Medulla oblongata (tissue), 1 donor: ENCODE data around the gene TMEM178B.
A peak's percentile ranks its signal among the peaks of the same experiment; 100 is the strongest.
"Not testable (repeated sequence)": the region's sequence is repeated elsewhere in the genome, so short reads cannot be mapped to it uniquely, and the experiment has no call there.

ENCODE experiments used
- DNase-seq: peaks from one replicate; pipeline ENCODE4 v3.0.0-alpha.2; 2015; ENCODE audit errors: extremely low spot score

The TMEM178B gene

DNA sequence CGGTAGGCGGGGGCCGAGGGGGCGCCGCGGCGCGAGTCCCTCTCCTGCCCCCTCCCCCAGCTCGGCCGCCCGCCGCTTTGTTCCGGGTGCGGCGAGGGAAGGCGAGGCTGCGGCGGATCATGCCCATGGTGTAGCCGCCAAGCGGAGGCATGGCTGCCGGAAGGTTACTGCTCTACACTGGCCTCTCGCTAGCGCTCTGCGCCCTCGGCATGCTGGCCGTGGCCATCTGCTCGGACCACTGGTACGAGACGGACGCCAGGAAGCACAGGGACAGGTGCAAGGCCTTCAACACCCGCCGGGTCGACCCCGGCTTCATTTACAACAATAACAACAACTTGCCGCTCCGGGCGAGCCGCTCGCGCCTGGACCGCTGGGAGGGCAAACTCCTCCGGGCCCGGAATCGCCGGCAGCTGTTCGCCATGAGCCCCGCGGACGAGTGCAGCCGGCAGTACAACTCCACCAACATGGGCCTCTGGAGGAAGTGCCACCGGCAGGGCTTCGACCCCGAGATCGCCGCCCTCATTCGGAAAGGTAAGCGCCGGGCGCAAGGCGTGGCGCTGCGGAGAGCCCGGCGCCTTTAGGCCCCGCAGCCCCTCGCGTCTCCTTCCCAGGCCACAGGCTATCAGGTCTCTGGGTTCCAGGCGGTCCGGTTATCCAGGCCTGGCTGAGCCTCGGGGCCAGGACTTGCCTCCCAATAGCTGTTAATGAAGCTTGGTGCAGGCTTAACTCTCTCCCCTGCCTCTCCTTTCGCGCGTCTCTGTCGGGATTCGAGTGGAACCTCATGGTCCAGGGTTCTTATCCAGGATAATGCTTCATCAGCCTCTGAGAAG lies 513 bp downstream of the TMEM178B start:
- DNase-seq: peak; percentile 32

DNA sequence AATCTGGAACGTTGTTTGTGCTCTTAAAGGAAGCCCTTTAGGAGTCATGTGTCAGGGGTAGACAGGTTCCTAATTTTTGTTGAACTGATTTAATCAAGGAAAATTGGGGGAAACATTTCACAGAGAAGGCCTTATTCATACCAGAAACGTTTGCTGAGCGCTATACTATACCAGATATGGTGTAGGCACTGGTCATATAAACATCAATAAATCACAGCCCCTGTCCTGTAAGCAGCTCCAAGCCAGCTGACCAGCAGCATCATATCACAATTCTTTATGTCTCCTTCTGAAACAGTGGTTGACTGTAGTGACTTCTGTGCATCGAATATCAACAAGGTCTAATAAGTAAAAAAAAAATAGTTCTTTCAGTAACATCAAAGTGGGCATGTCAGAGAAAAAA lies 1.1 kb downstream of the TMEM178B start:
- no peak for DNase-seq

DNA sequence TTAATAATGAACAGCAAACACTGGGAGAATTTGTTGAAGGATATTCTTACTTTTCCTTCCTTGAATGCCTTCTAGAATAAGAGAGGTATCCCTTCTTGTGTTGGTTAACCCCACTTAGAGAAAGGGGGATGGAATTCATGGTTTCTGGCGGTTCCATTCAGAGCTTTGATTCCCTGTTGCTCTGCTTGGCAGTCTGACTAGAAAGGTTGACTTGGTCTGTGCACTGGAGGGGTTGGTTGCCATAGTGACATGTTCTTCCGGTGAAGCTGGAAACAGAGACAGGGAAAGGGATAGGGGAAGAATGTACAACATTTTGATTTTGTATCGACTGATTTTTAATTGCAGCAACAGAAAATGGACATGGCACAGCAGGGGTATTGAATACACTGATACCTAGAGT lies 2.5 kb downstream of the TMEM178B start:
- DNase-seq: peak; percentile 64

DNA sequence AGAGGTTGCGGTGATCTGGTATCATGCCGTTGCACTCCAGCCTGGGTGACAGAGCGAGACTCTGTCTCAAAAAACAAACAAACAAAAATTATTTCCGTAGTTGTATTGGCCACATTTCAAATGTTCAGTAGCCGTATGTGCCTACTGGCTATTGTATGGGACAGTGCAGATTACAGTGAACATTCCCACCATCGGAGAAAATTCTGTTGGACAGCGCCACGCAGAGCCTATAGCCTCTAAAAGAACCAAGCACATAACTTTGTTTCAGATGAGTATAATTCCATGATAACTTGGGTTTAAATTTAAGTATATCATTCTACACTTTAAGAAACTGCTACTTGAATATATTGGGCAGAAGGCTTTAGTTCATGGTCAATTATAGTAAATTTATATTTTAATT lies 5.4 kb downstream of the TMEM178B start:
- DNase-seq: no peak

DNA sequence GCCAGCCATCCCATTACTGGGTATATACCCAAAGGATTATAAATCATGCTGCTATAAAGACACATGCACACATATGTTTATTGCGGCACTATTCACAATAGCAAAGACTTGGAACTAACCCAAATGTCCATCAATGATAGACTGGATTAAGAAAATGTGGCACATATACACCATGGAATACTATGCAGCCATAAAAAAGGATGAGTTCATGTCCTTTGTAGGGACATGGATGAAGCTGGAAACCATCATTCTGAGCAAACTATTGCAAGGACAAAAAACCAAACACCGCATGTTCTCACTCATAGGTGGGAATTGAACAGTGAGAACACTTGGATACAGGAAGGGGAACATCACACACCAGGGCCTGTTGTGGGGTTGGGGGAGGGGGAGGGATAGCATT lies 15.6 kb downstream of the TMEM178B start:
- not testable (repeated sequence) for DNase-seq

DNA sequence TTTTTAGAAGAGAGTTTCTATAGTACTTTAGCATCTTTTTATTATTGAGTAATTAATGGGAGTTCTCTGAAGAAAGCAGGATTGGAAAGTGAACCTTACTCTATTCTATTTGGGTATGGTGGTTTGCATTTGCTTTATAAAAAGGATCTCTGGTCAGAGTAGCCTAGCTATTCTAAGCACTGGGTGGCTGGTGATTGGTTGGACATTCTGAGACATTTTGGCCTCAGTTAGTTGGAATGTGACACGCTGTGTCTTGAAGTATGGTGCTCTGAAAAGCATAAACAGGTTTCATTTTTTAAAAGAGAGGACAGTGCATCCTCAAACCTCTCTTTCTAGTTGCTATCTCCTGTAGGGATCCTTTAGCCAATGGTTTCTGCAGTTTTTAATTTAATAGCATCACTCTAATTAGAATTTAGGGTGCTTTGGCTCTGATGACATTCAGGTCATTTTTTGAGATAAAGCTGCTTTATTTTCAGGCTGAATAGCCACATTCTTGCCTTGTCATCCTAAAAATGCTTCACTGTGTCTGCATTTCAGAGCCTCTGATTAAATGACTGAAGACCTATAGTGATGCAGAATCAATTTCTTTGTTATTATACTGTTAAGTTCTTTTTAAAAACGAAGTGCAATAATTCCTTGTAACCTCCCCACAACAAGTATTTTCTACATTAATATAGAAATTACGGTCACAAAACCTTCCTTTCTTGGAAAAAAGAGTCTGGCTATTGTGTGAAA lies 20.6 kb downstream of the TMEM178B start:
- peak; percentile 7 for DNase-seq

DNA sequence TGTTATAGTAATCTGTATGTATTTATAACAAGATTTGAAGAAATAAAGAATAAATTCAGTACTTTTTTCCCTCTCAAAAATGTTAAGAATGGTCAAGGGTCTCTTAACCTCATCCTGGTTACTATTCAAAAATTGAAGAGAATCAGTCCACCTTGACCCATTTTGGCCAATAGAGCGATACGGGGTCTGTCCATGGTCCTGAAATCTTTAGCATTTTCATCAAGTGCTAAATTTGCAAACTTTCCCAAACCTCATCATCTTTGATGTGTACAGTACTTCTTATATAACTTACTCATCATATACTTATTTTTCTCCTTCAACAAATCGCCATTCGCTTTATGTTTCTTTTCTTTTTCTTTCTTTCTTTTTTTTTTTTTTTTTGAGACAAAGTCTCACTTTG lies 23.6 kb downstream of the TMEM178B start:
- no peak for DNase-seq

DNA sequence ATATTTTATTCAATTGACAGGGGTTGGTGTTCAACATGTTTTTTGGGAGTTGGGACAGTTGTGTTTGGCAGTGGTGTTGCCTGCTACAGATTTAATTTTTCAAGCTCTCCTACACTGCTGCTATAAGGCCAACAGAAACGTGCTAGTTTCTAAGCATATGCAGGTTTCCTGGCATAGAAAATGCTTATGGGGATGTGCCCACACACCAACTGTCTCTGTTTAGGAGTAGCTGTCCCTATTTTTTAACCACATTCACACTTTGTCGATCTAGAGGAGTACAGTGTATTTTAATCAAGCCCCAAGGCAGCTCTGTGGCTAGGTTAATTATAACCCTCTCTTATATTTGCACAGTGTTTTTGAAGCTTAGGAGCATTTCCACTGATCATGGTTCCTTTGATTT lies 28.6 kb downstream of the TMEM178B start:
- DNase-seq: no peak

DNA sequence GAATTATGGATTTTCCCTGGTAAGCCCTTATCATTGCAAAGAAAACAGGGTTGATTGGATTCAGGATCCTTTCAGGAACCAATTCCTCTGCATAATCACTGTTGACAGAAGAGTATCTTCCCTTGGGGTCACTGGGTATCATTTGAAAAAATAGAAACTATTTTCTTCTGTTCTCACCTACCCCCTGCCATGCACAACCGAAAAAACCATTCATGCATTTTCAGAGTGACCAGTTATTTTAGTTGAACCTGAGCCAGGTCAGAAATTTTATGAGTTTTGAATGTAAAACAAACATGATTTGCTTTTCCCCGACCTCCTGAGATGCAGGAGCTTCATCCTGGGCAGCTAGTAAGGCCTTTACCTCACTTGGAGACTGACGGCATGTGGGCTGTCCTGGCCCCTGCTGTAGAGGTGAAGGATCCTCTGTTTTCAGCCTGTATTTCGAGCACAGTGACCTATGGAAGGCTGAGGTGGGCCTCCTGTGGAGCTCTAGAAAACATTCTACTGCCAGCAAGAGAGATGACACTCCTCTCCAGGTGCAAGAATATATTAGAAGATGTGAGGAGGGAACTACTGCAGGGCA lies 30.1 kb downstream of the TMEM178B start:
- no peak for DNase-seq

DNA sequence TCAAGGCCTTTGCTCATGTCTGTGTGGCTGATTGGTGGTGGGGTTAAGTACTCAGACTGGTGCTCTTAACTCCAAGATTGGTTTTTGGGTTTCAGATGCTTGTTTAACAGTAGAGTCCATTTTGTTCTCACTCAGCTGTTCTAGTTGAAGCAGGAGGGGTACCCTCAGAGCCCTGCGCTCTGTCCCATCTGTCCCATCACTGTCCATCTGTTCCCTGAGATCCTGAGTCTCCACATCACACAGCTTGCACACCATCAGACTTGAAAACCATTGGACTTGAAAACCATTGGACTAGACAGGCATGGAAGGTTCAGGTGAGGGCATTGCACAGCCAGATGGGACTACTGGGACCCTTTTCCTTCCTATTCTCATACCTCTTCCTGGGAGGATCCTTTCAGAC lies 39.3 kb downstream of the TMEM178B start:
- no peak for DNase-seq

DNA sequence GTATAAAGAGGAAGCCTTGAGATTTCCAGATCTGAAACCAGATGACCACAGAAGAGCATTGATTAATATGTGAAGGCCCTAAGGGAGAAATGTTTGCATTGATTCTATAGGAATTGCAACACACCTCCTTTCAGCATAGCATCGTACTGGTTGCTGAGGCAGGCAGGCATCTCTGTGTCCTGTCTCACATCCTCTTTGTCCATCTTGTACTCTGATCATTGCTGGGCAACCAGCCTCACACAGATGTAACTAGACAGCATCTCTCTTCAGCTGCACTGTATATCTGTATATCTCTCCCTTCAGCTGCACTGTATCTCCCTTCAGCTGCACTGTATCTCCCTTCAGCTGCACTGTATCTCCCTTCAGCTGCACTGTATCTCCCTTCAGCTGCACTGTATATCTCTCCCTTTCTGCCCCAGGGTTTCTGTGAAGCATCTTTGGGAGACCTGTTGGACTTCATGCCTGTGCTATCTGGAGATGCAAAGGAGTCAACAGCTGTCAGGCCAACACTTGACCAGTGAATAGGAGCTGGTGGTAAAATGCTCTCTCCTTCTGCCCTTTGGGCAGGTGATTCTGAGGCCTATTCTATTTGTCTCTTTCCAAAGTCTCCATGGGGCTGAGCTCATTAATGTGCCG lies 40.3 kb downstream of the TMEM178B start:
- no peak for DNase-seq

DNA sequence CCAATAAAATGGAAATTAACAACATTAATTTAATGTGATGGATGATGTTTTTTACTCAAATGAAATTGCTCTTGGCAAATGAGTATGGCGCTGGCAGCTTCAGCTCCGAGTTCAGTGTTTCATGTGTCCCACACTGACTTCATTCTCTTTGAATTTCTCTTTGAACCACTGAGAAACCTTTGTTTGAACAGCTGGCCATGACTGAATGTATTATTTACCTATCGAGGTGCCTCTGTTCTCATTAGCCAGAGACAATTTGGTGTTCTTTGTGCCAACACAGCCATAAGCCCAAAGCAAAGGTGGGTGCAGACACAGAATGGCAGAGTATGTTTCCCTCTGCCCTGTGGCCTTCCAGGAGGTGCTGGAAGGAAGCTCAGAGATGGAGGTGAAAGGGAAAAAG lies 42.1 kb downstream of the TMEM178B start:
- DNase-seq: peak; percentile 6

DNA sequence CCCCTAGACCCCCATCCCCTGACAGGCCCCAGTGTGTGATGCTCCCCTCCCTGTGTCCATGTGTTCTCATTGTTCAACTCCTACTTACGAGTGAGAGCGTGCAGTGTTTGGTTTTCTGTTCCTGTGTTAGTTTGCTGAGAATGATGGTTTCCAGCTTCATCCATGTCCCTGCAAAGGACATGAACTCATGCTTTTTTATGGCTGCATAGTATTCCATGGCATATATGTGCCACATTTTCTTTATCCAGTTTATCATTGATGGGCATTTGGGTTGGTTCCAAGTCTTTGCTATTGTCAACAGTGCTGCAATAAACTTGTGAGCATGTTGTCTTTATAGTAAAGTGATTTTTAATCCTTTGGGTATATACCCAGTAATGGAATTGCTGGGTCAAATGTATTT lies 42.8 kb downstream of the TMEM178B start:
- DNase-seq: not testable (repeated sequence)

DNA sequence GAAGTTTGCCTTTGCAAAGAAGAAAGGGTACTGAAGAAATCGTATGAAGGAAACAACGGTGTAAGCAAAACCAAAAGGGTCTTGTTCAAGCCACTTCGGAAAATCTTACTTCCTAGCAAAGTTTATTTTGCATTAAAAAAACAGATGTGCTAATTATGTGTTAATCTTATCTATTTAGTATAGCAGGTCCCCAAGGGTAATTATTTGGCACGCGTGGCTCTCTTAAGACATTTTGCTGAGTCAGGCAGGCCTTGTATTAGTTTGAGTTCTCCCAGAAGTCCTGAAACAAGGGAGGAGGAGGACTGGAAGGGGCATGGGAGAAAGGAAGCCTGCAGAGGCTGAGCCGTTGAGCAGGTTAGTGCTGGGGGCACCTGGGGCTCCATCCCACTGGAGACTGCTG lies 44.9 kb downstream of the TMEM178B start:
- DNase-seq: no peak

DNA sequence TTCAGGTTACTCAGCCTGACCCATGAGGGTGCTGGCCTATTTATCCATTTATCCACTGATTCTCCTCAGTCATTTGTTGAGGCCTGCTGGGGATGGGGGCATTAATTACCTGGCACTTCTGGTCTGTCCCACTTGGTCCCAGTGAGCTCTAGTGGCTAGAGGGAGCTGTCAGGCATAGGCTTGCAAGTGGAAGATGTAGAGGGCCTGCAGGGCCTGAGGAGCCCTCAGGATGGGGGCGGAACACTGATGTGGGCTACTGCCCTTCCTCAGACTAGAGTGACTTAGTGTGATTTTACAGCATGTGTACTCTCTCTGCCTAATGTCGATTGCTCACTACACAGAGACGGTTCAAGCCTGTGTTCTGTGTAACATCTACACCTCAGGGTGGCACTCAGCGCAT lies 45.3 kb downstream of the TMEM178B start:
- no peak for DNase-seq

DNA sequence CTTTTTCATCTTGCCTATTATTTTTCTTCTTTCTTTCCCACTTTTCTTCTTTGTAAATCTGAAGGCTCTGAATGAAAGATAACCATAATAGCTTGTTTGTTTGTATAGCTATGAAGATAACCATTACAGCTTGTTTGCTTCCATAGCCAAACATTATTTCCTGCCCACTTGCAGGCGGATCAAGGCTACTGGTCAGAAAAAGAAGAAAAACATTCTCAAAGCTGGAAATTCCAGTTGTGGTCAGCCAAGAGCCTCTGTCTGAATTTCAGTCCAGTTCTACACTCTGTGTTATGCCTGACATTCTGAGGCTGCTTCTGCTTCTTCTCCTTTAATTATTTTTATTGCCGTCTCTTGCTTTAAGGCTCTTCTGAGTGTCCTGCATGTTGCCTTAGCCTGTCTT lies 48.9 kb downstream of the TMEM178B start:
- no peak for DNase-seq

DNA sequence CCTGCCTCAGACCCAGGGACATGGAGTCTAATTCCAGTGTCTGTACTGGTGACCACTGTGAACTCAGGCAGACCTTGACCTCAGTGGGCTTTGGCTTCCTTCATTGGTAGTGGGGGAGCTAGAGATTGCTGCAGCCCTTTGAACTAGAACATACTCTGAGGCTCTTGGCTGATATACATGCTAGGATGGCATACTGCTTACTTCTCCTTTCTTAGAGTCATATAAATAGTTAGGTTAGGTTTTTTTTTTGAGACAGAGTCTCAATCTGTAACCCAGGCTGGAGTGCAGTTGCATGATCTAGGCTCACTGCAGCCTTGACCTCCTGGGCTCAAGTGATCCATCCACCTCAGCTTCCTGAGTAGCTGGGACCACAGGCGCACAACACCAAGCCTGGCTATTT lies 49.7 kb downstream of the TMEM178B start:
- DNase-seq: no peak

DNA sequence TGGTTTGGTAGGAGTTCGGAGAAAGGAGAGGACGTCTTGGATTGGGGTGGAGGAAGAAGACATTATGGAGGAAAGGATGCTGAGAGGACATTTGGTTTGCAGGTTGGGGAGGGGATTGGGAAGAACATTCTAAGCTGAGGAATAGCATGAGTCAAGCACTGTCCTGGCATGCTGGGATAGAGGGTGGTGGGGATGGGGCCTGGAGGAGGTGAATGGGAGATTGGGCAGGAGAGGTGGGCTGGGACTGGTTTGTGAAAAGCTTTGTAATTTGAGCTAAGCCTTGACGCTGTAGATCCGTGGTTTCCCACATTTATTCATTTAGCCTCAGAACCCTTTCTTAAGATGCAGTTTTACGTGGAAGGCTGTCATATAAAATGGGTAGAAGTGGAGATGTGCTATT lies 52.2 kb downstream of the TMEM178B start:
- DNase-seq: no peak

DNA sequence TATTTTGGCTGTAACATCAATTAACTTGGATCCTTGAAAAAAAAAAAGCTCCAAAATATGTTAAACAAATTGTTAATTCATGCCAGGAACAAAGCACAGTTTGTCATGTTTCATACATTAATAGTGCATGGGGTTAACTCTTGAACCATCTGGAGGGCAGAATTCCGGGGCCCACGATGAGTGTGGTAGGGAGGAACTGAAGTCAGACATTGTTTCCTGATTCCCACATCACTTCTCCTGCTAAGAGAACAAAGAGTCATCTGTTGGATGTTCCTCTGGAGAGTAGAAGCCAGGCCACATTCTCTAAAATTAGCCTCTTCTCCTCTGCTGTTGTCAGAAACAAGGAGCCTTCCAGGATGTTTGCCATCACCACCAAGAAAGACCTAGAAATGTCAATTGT lies 54.6 kb downstream of the TMEM178B start:
- DNase-seq: peak; percentile 56

DNA sequence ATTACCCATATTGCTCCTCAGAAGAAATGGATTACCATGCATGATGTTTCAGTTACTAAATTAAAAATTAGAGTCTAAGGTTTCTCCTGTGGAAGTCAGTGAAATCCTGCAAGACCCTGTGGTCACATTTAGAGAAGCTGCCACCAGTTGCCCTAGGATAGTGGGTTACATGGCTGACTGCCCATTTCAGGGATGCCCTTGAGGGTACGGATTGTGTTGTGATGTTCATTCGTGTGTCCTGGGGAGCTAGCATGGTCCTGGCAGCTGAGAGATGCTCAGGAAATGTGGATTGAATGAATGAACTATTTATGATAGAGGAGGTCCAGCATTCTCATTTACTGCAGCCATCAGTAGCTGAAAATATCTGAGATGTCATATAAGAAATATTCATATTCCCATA lies 55.1 kb downstream of the TMEM178B start:
- no peak for DNase-seq

DNA sequence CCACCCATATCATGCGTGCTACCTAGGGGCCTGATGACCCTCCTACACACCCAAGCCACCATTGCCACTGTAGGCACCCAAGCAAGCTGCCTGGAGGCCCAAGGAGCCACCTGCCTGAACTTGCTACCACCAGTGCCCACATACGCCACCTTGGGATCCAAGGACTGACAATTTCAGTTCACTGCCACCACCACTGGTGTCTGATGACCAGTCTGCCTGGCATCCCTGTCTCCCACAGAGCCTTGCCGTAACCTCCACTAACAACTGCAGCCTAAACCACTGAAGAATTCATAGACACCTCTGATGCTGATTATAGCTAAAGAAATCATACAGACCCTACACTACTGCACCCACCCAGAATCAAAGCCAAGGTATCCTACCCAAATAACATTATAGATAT lies 58.8 kb downstream of the TMEM178B start:
- DNase-seq: no peak

DNA sequence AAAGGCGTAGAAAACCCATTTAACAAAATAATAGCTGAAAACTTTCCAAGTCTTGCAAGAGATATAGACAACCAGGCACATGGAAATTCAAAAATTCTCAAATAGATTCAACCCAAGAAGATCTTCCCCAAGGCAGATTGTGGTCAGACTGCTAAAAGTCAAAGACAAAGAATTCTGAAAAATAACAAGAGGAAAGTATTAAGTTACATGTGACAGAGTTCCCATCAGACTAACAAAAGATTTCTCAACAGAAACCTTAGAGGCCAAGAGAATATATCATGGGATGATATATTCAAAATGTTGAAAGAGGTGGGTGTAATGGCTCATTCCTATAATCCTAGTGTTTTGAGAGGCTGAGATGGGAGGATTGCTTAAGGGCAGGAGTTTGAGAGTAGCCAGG lies 59.8 kb downstream of the TMEM178B start:
- no peak for DNase-seq

DNA sequence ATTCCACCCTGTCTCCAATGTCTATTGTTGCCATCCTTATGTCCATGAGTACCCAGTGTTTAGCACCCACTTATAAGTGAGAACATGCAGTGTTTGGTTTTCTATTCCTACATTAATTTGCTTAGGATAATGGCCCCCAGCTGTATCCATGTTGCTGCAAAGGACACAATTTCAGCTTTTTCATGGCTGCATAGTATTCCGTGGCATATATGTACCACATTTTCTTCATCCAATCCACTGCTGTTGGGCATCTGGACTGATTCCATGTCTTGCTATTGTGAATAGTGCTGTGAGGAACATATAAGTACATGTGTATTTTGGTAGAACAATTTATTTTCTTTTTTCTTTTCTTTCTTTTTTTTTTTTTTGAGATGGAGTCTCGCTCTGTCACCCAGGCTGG lies 68.2 kb downstream of the TMEM178B start:
- DNase-seq: no peak
